AG10803 (cell line): ENCODE results near the gene EHD2.
A peak's percentile ranks its signal among the peaks of the same experiment; 100 is the strongest.
"Not testable (repeated sequence)": the region's sequence is repeated elsewhere in the genome, so short reads cannot be mapped to it uniquely, and the experiment has no call there.

Experiments used
- DNase-seq: peaks from one replicate; pipeline ENCODE4 v3.0.0; 2010; ENCODE audit warnings: low read depth
- H3K4me3 ChIP-seq: 2 replicates; pipeline ENCODE4 v1.5.1; 2011; ENCODE audit warnings: mild to moderate bottlenecking, low read length, control low read depth
- CTCF ChIP-seq: conservative IDR thresholded peaks from 2 replicates; pipeline ENCODE4 v1.5.1; 2011; ENCODE audit warnings: mild to moderate bottlenecking, low read length, control low read depth, inconsistent platforms

EHD2 gene

GRCh38 chr19:47716270-47716937, 3.2 kb downstream of the EHD2 start:
- no peak for TF ChIP-seq CTCF
- no peak for DNase-seq
- H3K4me3 ChIP-seq: peak overlapping the region; percentile 48

GRCh38 chr19:47718415-47719046, 5.3 kb downstream of the EHD2 start:
- not testable (repeated sequence) for DNase-seq
- peak overlapping the region; percentile 43 for H3K4me3 ChIP-seq

GRCh38 chr19:47719047-47719859, 6.0 kb downstream of the EHD2 start:
- peak; percentile 100 for DNase-seq
- no peak for TF ChIP-seq CTCF
- peak overlapping the region; percentile 50 for H3K4me3 ChIP-seq

- H3K4me3 ChIP-seq: peak overlapping the region; percentile 50
- no peak for DNase-seq
- TF ChIP-seq CTCF: no peak
These were observed 7.6 kb downstream of the EHD2 start for GRCh38 chr19:47720669-47721422.

- H3K4me3 ChIP-seq: peak overlapping the region; percentile 35; the same call in 1 of the 2 replicates
- DNase-seq: peak; percentile 93
- no peak for TF ChIP-seq CTCF
These were observed 10.3 kb downstream of the EHD2 start for GRCh38 chr19:47723581-47723940.

- no peak overlapping the region for H3K4me3 ChIP-seq
- no peak for TF ChIP-seq CTCF
- DNase-seq: no peak
These were observed 12.7 kb downstream of the EHD2 start for GRCh38 chr19:47725759-47726401.

GRCh38 chr19:47726467-47726866, 13.2 kb downstream of the EHD2 start:
- H3K4me3 ChIP-seq: no peak overlapping the region
- DNase-seq: peak; percentile 86
- TF ChIP-seq CTCF: no peak

GRCh38 chr19:47728295-47728694, 15.1 kb downstream of the EHD2 start:
- not testable (repeated sequence) for DNase-seq, H3K4me3 ChIP-seq
